ENCODE data around the gene HEATR1.

HEATR1 gene

DNA sequence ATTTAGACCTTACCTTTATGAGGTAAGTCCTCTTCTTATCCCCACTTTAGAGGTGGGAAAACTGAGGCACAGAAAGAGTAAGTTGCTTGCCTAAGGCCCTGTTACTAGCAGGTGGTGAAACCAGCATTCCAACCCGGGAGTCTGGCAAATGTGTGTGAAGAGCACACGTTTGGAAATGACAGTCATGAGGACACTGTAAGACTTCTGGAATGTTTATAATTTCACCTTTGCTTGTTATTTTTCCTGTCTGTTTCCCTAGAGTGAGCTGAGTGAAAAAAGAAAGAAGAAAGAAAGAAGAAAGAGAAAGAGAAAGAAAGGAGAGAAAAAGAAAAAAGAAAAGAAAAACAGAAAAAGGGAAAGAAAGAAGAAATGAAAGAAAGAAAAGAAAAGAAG lies 101.7 kb downstream of the HEATR1 start:
- in situ Hi-C loops (cut with HindIII; ENCODE audit: low pct_ligation_motif_present, low sequenced_read_pairs), result no loop called here
- Histone ChIP-seq H3K4me3 (ENCODE audit: low read depth, low read length) (no peak overlapping the region), H3K27ac (peak overlapping the region; percentile 57), H3K36me3 (replicated peaks) (no peaks in the 10 kb centered on the region), H3K27me3 (replicated peaks) (no peaks in the 10 kb centered on the region)
- peak; percentile 22 for DNase-seq
- TF ChIP-seq CTCF (IDR thresholded peaks at IDR 0.05; ENCODE audit: low read depth, low read length, missing control alignments), result no peak

DNA sequence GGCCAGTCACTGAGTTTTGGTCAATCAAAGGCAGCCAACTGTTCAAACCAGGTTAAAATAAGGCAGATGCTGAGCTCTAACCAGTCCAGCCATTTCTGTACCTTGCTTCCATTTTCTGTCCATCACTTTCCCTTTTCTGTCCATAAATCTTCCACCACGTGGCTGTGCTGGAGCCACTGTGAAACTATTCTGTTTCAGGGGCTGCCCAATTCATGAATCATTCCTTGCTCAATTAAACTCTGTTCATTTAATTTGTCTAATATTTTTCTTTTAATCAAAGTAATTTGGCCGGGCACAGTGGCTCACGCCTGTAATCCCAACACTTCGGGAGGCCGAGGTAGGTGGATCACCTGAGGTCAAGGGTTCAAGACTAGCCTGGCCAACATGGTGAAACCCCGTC lies 103.2 kb downstream of the HEATR1 start:
- DNase-seq, result no peak
- Histone ChIP-seq H3K36me3 (replicated peaks) (no peaks in the 10 kb centered on the region), H3K27me3 (replicated peaks) (no peaks in the 10 kb centered on the region), H3K4me3 (ENCODE audit: low read depth, low read length) (no peak overlapping the region), H3K27ac (no peak overlapping the region)
- no peak for TF ChIP-seq CTCF (IDR thresholded peaks at IDR 0.05; ENCODE audit: low read depth, low read length, missing control alignments)
- in situ Hi-C loops (cut with HindIII; ENCODE audit: low pct_ligation_motif_present, low sequenced_read_pairs), result no loop called here

All from brain microvascular endothelial cell (primary cell).